ENCODE results near the gene COQ8B.
"Not testable (repeated sequence)": the region's sequence is repeated elsewhere in the genome, so short reads cannot be mapped to it uniquely, and the experiment has no call there.

Gene COQ8B

DNA sequence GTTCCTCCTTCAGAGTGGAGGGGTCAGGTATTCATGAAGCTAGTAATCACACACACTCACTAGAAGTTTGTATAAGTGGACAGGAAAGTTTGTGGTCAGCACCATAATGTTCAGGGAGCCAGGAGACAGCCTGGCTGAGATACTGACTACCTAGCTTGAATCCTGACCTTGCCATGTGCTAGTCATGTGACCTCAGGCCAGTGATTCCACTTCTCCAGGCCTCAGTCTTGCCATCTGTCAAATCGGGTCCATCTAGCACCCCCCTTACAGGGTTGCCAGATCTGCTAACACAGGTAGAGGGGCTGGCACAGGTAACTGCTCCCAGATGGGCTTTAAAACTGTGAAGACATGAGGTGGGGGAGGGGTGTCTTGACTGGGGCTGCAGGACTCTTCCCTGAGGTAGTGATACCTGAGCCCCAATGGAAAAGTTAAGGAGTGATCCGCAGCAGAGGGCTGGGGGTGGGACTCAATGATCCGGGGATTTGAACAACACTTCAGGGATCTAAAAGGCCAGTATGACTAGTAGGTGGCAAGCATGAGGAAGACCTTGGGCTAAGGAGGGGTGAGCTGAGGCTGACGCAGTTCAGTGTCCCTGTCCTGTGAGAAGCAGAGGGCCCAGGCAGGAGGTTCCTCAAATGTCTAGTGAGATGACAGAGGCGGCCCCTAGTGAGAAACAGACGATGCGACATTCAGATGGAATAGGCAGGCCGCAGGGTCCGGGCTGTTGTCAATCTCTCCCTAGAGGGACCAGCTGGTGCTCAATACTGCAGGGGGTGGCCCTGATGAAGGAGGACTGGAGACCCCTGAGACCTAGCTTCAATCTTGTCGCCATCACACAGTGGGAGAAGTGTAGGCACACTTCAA is 25.1 kb upstream of the COQ8B start:
- no peak for DNase-seq (ENCODE audit: low spot score)

DNA sequence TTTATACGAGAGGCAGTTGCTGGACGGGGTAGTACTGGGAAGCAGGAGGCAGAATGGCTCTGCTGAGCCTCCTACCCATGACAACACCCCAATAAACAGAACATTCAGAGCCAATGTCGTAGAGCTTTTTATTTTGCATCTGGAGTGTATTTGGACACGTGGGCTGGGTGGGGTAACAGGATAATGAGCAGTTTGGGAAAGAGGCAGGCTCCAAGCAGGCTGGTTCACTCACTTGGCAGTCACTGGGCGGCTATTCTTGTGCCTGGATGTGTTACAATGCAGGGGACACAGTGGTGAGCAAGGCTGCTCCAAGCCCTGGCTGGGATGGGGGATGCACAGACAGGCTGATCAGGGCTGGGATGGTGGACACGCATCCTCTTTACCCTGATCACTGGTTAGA is 24.1 kb upstream of the COQ8B start:
- DNase-seq (ENCODE audit: low spot score), result no peak

DNA sequence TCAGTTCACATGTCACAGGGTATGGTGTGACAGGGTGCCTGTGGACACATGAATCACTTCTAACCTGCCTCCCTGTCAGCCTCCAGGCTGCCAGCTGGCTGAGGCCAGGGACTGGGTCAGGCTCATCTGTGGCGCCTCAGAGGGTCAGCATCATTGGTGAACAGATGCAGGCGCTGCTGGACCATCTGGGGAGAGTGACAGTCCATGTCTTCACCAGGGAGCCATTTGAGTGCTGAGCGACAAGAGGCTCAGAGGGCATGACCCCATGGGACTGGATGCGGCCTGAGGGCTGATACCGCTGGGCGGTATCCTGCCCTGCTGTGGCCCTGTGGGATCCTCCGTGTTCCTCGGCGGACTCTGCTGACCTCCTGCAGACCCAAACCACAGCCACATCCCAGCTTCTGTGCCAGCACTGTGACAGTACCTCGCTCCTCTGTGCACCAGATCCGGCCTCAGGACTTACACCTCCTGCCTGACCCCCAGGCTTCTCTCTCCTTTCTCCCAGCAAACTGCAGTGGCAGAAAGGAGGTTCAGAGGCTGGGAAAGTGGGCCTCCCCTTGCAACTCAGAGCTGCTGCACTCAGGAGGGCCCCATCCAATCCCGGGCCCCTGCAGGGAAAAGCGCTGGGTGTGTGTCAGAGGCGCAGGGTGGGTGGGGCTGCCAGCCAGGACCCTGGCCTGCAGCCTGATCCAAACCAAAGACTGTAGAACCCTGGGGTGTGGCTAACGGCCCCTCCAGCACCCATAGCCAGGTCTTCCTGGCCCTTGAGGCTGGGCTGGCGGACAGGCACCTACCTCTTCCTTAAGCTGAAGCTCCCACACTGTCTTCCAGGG is 23.4 kb upstream of the COQ8B start:
- no peak for DNase-seq (ENCODE audit: low spot score)

DNA sequence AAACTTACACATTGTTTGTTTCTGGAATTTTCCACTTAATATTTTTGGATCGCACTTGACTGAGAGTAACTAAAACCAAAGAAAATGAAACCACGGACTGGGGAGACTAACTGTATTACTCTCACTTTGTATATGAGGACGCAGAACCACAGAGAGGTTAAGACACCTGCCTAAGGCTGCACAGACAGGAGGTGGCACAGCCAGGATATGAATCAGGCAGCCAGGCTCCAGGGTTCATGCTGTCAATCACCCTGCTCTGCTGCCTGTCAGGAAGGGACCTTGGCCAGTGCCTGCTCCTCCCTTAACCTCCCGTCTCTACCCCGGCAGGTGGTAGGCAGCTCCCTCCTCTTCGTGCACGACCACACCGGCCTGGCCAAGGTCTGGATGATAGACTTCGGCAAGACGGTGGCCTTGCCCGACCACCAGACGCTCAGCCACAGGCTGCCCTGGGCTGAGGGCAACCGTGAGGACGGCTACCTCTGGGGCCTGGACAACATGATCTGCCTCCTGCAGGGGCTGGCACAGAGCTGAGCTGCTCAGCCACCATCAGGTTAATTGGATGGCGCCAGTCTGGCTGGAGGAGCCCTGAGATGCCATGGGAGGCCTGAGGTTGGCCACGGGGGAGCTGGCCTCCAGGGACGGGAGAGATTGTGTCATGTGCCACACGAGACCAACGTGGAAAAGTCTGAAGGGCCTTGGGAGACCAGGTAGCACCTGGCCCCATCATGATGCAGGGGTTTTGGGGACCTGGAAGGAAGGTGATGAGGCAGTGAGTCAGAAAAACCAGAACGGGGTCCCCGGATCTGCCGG is 22.5 kb upstream of the COQ8B start:
- DNase-seq (ENCODE audit: low spot score), result no peak

DNA sequence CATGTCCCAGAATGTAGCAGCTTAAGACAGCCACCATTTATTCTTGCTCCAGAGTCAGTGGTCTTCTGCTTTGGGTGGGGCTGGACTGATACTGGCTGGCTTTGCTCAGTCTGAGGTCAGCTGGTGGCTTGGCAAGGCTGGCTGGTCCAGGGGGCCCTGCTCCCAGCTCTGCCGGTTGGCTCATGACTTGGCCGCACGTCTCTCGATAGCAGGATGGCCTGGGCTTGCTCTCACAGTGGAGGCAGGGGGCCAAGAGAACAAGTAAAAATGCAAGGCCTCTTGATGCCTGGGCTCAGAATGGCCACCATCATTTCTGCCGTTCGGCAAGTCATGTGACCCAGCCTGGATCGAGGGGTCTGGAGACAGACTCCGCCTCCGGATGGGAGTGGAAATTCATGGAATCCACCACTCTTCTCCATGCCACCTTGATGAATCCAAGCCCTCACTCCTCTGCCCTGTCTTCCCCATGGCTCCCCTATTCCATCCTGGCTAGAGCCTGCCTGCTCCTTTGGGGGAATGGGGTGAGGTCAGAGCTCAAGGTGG is 20.5 kb upstream of the COQ8B start:
- DNase-seq (ENCODE audit: low spot score), result no peak

DNA sequence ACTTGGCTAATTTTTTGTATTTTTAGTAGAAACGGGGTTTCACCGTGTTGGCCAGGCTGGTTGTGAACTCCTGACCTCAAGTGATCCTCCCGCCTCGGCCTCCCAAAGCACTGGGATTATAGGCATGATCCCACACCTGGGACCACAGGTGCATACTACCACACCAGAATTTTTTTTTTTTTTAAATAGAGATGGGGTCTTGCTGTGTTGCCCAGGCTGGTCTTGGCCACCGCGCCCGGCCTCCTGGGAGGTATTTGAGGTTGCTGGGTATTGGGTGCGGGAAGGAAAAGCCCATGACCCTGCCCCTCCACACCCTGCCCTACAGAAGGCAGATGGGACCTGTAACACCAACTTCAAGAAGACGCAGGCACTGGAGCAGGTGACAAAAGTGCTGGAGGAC is 20.0 kb upstream of the COQ8B start:
- DNase-seq (ENCODE audit: low spot score), result no peak

DNA sequence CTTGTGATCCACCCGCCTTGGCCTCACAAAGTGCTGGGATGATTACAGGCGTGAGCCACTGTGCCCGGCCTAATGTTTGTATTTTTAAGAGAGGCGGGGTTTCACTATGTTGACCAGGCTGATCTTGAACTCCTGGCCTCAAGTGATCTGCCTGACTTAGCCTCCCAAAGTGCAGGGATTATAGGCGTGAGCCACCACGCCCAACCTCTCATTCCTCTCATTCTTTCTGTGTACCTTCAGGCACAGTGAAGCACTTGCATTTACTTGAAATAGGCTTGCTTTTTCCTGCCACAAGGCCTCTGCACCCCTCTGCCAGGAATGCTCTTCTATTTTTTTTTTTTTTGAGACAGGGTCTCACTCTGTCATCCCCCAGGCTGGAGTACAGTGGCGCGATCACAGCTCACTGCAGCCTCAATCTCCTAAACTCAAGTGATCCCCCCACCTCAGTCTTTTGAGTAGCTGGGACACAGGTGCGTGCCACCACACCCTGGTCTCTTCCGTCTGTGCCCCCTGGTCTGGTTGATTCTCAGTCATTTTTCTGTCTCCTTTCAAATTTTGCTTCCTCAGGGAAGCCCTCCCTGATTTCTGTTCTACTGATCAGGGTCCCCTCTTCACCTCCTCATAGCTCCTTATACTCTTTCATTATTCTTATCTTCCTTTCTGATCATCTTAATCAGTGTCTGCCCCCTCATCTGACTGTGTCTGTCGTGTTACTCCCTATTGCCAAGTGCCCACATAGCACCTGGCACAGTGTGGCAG is 18.5 kb upstream of the COQ8B start:
- no peak for DNase-seq (ENCODE audit: low spot score)

DNA sequence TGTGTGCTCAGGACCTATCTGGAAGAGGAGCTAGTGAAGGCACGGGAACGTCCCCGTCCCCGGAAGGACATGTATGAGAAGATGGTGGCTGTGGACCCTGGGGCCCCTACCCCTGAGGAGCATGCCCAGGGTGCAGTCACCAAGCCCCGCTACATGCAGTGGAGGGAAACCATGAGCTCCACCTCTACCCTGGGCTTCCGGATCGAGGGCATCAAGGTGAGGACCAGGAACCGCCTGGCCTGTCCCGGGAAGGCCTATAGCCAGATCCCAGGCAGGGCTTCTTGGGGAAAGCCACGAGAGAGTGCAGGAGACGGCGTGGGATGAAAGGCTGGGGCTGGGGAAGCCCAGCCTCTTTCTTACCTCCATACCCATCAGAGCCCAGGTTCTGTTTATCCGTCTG is 16.5 kb upstream of the COQ8B start:
- no peak for DNase-seq (ENCODE audit: low spot score)

DNA sequence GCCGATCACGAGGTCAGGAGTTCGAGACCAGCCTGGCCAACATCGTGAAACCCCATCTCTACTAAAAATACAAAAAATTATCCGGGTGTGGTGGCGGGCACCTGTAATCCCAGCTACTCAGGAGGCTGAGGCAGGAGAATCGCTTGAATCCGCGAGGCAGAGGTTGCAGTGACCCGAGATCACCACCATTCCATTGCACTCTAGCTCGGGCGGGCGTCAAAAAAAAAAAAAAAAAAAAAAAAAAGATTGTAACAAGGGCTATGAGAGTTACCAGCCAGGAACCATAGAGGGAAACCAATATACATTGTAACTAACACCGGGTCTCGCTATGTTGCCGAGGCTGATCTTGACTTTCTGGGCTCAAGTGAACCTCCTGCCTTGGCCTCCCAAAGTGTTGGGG is 15.6 kb upstream of the COQ8B start:
- not testable (repeated sequence) for DNase-seq (ENCODE audit: low spot score)

DNA sequence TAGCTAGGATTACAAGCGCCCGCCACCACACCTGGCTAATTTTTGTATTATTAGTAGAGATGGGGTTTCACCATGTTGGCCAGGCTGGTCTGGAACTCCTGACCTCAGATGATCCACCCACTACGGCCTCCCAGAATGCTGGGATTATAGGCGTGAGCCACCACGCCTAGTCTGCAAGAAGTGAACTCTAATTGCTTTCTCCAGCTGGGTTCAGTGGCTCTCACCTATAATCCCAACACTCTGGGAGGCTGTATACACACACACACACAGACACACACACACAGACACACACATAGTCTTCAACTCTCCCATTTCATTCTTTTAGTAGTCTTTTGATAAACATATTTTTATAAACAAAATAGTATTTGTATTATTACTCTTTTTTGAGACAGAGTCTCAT is 13.4 kb upstream of the COQ8B start:
- not testable (repeated sequence) for DNase-seq (ENCODE audit: low spot score)

DNA sequence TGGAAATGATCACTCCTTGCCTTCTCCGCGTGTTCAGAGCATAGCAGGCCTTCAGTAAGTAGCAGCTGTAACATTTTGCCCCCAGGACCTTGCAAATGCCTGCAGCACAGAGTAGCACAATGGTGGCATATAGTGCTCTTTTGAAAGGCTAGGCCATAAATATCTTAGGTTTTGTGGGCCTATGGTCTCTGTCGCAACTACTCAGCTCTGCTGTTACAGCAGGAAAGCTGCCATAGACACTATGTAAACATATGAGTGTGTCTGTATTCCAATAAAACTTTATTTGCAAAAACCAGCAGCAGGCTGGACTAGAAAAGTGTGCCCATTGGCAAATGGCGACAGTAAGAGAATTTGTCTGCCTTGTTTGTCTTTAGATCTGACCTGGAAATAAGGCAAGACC is 9.6 kb upstream of the COQ8B start:
- no peak for DNase-seq (ENCODE audit: low spot score)

DNA sequence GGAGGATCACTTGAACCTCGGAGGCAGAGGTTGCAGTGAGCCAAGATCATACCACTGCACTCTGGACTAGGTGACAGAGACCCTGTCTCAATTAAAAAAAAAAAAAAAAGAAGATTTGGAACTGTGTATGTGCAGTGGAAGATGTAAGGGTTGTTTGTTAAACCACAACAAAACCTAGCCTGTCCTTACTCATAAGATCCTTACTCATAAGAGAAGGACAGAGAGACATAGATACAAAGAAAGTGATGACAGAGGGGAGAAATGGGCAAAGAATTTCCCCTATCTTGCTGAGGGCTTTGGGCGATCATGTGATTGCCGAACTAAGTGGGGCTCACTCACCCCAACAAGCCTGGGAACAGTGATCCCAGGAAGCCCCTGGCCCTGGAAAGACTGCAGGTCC is 8.2 kb upstream of the COQ8B start:
- DNase-seq (ENCODE audit: low spot score), result no peak

DNA sequence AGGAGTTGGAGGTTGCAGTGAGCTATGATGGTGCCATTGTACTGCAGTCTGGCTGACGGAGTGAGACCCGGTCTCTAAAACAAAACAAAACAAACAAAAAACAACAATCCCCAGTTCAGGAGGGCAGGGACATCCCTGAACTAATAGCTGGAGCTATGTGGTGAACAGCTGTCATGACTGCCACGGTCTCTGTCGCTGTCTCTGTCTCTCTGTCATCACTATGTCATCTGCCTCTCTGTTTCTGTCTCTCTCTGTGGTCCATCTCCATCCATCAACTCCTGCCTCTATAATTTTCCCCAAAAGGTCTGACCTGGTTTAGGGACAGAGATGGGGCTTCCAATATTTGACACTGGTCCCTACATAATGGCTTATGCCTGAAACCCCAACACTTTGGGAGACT is 7.6 kb upstream of the COQ8B start:
- no peak for DNase-seq (ENCODE audit: low spot score)

DNA sequence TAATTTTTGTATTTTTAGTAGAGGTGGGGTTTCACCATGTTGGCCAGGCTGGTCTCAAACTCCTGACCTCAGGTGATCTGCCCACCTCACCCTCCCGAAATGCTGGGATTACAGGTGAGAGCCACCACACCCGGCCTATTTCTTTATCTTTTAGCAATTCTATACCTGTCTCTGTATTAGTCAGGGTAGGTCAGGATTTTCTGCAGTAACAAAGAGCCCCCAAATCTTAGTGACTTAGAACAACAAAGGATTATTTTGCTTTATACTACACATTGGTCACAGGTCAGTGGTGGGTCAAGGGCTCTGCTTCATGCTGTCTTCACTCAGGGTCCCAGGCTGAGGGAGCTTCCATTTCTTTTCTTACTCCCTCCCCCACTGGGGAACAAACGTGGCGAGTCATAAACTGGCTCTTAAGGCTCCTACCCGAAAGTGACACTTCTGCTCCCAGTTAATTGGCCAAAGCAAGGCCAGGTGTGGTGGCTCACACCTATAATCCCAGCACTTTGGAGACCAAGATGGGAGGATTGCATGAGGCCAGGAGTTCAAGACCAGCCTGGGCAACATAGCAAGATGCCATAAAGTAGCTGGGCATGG is 7.1 kb upstream of the COQ8B start:
- no peak for DNase-seq (ENCODE audit: low spot score)

DNA sequence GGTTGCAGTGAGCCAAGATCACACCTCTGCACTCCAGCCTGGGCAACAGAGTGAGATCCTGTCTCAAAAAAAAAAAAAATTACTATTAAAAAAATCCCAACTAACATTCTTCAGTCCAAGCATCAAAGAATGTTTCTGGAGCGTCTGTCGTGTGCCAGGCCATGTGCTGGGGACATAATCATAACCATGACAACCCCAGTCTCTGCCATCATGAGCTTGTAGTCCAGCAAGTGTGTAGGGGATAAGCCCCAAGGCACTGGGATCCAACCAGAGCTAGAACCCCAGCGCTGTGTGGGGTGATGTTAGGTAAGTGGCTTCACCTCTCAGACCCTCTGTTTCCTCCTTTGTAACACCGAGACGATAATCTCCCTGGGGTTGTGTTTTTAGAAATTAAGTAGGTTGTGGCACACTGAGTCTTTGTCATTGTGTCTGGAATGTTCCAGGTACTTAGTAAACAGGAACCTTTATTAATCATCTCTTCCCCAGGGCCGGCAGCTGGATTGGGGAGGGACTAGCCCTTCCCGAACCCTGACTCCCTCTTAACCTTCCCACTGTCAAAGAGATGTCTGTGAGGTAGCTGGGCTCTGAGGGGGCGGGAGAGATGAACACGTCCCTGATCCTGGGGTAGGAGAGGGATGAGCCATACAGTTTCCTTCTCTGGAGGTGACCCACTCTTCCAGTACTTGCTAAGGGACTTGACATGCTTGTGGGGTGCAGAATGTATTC is 5.4 kb upstream of the COQ8B start:
- no peak for DNase-seq (ENCODE audit: low spot score)

DNA sequence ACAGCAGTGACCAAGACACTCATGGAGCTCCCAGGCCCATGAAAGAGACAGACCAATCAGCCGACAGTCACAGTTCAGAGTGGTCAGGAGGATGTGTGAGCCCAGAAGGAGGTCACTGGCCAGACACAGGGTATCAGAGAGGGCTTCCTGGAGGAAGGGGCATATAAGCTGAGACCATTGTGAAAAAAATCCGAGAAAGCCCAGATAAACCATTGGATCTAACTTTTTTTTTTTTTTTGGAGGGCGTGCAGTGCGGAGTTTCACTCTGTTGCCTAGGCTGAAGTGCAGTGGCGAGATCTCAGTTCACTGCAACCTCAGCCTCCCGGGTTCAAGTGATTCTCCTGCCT is 4.4 kb upstream of the COQ8B start:
- no peak for DNase-seq (ENCODE audit: low spot score)

DNA sequence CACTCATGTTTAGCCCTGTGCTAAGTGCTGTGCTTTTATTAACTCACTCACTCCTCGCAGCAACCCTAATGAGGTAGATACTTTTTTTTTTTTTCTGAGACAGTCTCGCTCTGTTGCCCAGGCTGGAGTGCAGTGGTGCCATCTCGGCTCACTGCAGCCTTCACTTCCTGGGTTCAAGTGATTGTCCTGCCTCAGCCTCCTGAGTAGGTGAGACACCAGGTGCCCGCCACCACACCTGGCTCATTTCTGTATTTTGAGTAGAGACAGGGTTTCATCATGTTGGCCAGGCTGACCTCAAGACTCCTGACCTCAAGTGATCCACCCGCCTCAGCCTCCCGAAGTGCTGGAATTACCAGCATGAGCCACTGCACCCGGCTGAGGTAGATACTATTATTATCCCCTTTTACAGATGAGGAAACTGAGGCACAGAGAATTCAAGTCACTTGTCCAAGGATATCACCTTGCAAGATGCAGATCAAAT is 2.8 kb upstream of the COQ8B start:
- no peak for DNase-seq (ENCODE audit: low spot score)

DNA sequence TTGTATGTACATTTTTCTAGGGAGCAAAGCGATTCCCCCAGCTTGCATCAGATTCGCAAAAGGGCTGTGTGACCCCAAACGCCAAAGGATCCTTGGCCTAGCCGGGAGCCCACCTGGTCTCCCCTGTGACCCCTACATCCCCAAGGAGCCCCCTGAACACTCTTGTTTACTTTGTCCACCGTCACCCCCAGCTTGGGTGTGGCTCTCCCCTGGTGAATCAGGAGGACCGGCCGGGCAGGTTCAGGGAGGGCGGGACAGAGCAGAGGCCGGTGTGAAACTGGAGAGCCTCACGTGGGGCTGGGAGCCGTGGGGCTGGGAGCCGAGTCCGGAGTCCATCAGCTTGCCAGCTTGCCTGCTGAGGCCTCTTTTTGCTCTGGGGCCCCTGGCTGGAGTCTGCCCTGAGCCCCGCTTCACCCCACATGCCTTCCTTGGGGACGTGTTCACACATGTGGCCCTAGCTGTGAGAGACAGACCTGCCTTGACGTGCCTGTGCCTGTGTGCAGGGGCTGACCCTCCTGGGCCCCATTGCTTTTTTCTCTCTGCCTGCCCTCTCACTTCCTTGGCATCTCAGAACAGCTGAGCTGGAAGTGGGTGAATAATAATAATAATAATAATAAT is 2.2 kb upstream of the COQ8B start:
- DNase-seq (ENCODE audit: low spot score), result peak; percentile 89

DNA sequence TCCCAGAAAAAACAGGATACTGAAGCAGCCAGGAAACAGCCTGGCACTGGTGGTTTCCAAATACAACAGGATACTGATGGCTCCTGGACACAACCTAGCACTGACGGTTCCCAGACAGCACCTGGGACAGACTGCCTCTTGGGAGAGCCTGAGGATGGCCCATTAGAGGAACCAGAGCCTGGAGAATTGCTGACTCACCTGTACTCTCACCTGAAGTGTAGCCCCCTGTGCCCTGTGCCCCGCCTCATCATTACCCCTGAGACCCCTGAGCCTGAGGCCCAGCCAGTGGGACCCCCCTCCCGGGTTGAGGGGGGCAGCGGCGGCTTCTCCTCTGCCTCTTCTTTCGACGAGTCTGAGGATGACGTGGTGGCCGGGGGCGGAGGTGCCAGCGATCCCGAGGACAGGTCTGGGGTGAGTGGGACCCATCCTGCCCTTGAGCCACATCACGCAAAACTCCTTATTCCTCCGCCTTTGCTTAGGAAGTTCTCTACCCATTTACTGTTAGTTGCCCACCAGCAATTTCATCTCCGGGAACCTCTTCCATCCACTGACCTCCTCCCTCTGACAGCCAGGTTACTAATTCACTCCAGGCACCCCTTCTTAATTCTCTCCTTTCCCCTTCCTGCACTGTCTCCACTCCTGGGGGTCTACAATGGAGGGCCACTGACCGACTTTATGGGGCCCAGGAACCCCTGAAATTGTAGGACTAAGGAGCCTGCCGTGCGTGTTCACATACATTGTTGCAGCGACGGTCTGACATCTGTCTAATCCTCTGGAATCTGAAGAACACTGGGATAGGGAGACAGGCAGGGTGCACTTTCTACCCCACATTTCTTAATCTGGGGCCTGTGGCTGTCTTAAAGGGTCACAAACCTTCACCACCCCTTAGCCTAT is 1.4 kb upstream of the COQ8B start:
- DNase-seq (ENCODE audit: low spot score), result no peak

Measured in HuH-7.5 (cell line).